SJSA1 (cell line): ENCODE measurements around the gene FGD2. TPM values are rescaled to one million over a fixed set of nuclear protein-coding genes. Genes with fewer than 3 reads are reported as not detected.

Experiments used
- DNase-seq, 2 experiments: peaks; one replicate each; pipeline ENCODE4 v3.0.0-alpha.2; 2015 to 2020; ENCODE audit warnings: low spot score in 2 of 2, low read depth in 1 of 2
- H3K27ac ChIP-seq: fragments of 250-450 bp; sonication (Bioruptor Pico); 2 replicates; pipeline ENCODE4 v1.5.1; 2020; ENCODE audit warnings: mild to moderate bottlenecking, moderate library complexity
- H3K27me3 ChIP-seq: fragments of 250-450 bp; sonication (Bioruptor Pico); replicated peaks from 2 replicates; pipeline ENCODE4 v1.5.1; 2020; ENCODE audit warnings: mild to moderate bottlenecking, moderate library complexity
- H3K36me3 ChIP-seq: fragments of 250-450 bp; sonication (Bioruptor Pico); 2 replicates; pipeline ENCODE4 v1.5.1; 2020; ENCODE audit warnings: mild to moderate bottlenecking
- H3K4me1 ChIP-seq: fragments of 250-450 bp; sonication (Bioruptor Pico); replicated peaks from 2 replicates; pipeline ENCODE4 v1.6.1; 2021; ENCODE audit warnings: mild to moderate bottlenecking
- H3K4me3 ChIP-seq: fragments of 250-450 bp; sonication (Bioruptor Pico); 2 replicates; pipeline ENCODE4 v1.5.1; 2020; ENCODE audit warnings: mild to moderate bottlenecking
- H3K9me3 ChIP-seq: fragments of 250-450 bp; sonication (Bioruptor Pico); replicated peaks from 2 replicates; pipeline ENCODE4 v1.5.1; 2020; ENCODE audit warnings: mild to moderate bottlenecking
- total RNA-seq: library from RNA; depleted of rRNA; stranded (reverse); fragments of >200 nt; shearing (Covaris generic); gene quantifications from 2 replicates; pipeline ENCODE4 v1.2.3, GENCODE V29; 2014; rRNA removed

The FGD2 gene
- total RNA-seq: not detected in 2 replicates

GRCh38 chr6:37005061-37005810, at the start of gene FGD2:
FGD2 (plus strand) TSS chr6:37005655; CDS start chr6:37005818, 163 bp downstream.
- no peak within 1 kb of the TSS for H3K4me3 ChIP-seq
- no peaks in the 10 kb centered on the region for H3K27me3 ChIP-seq
- no peak for DNase-seq
- peaks cover 8% of the 10 kb centered on the region; the same call in 1 of the 2 replicates for H3K4me1 ChIP-seq
- H3K9me3 ChIP-seq: no peaks in the 10 kb centered on the region
- H3K27ac ChIP-seq: no peak within 1 kb of the TSS
- no peaks in the 10 kb centered on the region for H3K36me3 ChIP-seq

GRCh38 chr6:36955671-36956445, 49.6 kb upstream of the FGD2 start:
- H3K36me3 ChIP-seq: no peaks in the 10 kb centered on the region
- peaks cover 8% of the 10 kb centered on the region for H3K4me1 ChIP-seq
- DNase-seq: no peak
- H3K4me3 ChIP-seq: no peak overlapping the region
- H3K9me3 ChIP-seq: no peaks in the 10 kb centered on the region; the same call in 1 of the 2 replicates
- no peak overlapping the region for H3K27ac ChIP-seq
- no peaks in the 10 kb centered on the region for H3K27me3 ChIP-seq

GRCh38 chr6:36956446-36956820, 49.0 kb upstream of the FGD2 start:
- no peak for DNase-seq
- H3K4me3 ChIP-seq: no peak overlapping the region
- no peaks in the 10 kb centered on the region for H3K27me3 ChIP-seq
- H3K4me1 ChIP-seq: peaks cover 13% of the 10 kb centered on the region
- no peaks in the 10 kb centered on the region; the same call in 1 of the 2 replicates for H3K9me3 ChIP-seq
- H3K27ac ChIP-seq: no peak overlapping the region
- no peaks in the 10 kb centered on the region for H3K36me3 ChIP-seq

GRCh38 chr6:36957773-36958271, 47.6 kb upstream of the FGD2 start:
- no peak for DNase-seq
- Histone ChIP-seq H3K9me3 (no peaks in the 10 kb centered on the region; the same call in 1 of the 2 replicates), H3K4me3 (no peak overlapping the region), H3K36me3 (no peaks in the 10 kb centered on the region), H3K4me1 (peaks cover 13% of the 10 kb centered on the region), H3K27me3 (no peaks in the 10 kb centered on the region), H3K27ac (no peak overlapping the region)

- no peak for DNase-seq
- no peak overlapping the region for H3K4me3 ChIP-seq
- H3K4me1 ChIP-seq: peaks cover 13% of the 10 kb centered on the region
- no peaks in the 10 kb centered on the region for H3K27me3 ChIP-seq
- no peak overlapping the region for H3K27ac ChIP-seq
- H3K9me3 ChIP-seq: no peaks in the 10 kb centered on the region; the same call in 1 of the 2 replicates
- H3K36me3 ChIP-seq: no peaks in the 10 kb centered on the region
Measured at GRCh38 chr6:36958775-36959554, 46.5 kb upstream of the FGD2 start.

- no peak overlapping the region for H3K4me3 ChIP-seq
- no peaks in the 10 kb centered on the region for H3K36me3 ChIP-seq
- H3K27ac ChIP-seq: no peak overlapping the region
- H3K9me3 ChIP-seq: no peaks in the 10 kb centered on the region
- peaks cover 13% of the 10 kb centered on the region for H3K4me1 ChIP-seq
- no peaks in the 10 kb centered on the region for H3K27me3 ChIP-seq
- DNase-seq: no peak
Measured at GRCh38 chr6:36959555-36960250, 45.8 kb upstream of the FGD2 start.

- Histone ChIP-seq H3K4me1 (peaks cover 13% of the 10 kb centered on the region), H3K27me3 (no peaks in the 10 kb centered on the region), H3K9me3 (no peaks in the 10 kb centered on the region), H3K27ac (no peak overlapping the region), H3K36me3 (peaks cover under 1% of the 10 kb centered on the region), H3K4me3 (no peak overlapping the region)
- no peak for DNase-seq
Measured at GRCh38 chr6:36961441-36962435, 43.7 kb upstream of the FGD2 start.

GRCh38 chr6:36962874-36963273, 42.6 kb upstream of the FGD2 start:
- Histone ChIP-seq H3K27ac (no peak overlapping the region), H3K36me3 (peaks cover 12% of the 10 kb centered on the region), H3K9me3 (no peaks in the 10 kb centered on the region), H3K4me3 (no peak overlapping the region), H3K4me1 (peaks cover 13% of the 10 kb centered on the region), H3K27me3 (no peaks in the 10 kb centered on the region)
- no peak for DNase-seq

GRCh38 chr6:36963451-36964290, 41.8 kb upstream of the FGD2 start:
- H3K27me3 ChIP-seq: no peaks in the 10 kb centered on the region
- H3K9me3 ChIP-seq: no peaks in the 10 kb centered on the region
- no peak overlapping the region for H3K27ac ChIP-seq
- H3K36me3 ChIP-seq: peaks cover 20% of the 10 kb centered on the region
- H3K4me1 ChIP-seq: peaks cover 13% of the 10 kb centered on the region
- DNase-seq: no peak
- no peak overlapping the region for H3K4me3 ChIP-seq

- Histone ChIP-seq H3K27ac (no peak overlapping the region), H3K27me3 (no peaks in the 10 kb centered on the region), H3K36me3 (peaks cover 27% of the 10 kb centered on the region), H3K4me3 (no peak overlapping the region), H3K4me1 (peaks cover 13% of the 10 kb centered on the region), H3K9me3 (no peaks in the 10 kb centered on the region)
- no peak for DNase-seq
Measured at GRCh38 chr6:36964349-36964748, 41.1 kb upstream of the FGD2 start.

- Histone ChIP-seq H3K27me3 (no peaks in the 10 kb centered on the region), H3K4me3 (no peak overlapping the region), H3K27ac (no peak overlapping the region), H3K9me3 (no peaks in the 10 kb centered on the region), H3K4me1 (peaks cover 13% of the 10 kb centered on the region), H3K36me3 (peaks cover 33% of the 10 kb centered on the region)
- DNase-seq: no peak
Measured at GRCh38 chr6:36964908-36965307, 40.5 kb upstream of the FGD2 start.
